ENCODE measurements around the gene C14orf132.
"Not testable (repeated sequence)": the region's sequence is repeated elsewhere in the genome, so short reads cannot be mapped to it uniquely, and the experiment has no call there.

C14orf132 gene

DNA sequence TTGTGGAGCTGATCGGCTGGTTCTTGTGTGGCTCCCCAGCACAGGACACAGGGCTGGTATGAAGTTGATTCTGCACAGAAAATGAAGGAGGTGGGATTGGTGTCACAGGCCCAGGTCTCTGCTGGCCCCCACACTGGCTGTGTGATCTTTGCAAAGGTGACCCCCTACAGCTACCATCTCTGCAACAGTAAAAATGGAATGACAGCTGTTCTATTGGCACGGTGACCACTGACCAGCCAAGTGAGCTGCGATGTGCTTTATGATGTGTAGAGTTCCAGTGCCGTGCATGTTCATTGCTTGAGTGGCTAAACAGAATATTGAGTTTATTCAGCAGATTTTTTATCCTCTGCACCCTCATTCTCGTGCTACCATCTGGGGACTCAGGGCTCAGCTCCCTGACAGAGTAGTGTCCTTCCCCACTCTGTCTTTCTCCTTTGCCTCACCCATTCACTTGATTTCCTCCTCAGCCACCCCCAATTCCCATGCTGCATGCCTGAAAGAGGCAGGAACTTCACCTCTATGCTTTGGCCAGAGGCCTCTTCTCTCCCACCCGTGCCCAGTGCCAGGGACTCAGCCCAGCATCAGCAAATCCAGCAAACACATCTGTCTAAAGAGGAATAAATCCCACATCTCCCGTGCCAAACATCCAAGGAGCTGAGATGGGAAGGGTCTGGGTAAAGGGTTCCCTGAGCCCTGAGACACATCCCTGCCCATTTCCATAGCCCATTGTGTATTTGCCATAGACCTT lies 21.2 kb downstream of the C14orf132 start:
- DNase-seq, result no peak

GRCh38 chr14:96062010-96062409 lies 22.8 kb downstream of the C14orf132 start:
- no peak for DNase-seq

- no peak for DNase-seq
Observed at GRCh38 chr14:96062506-96062905, 23.3 kb downstream of the C14orf132 start.

GRCh38 chr14:96064866-96065265 lies 25.7 kb downstream of the C14orf132 start:
- DNase-seq, result no peak

GRCh38 chr14:96065661-96066459 lies 26.7 kb downstream of the C14orf132 start:
- DNase-seq, result no peak

GRCh38 chr14:96066976-96067375 lies 27.8 kb downstream of the C14orf132 start:
- no peak for DNase-seq

- DNase-seq, result no peak
Observed at GRCh38 chr14:96067985-96068930, 29.1 kb downstream of the C14orf132 start.

GRCh38 chr14:96069421-96069820 lies 30.3 kb downstream of the C14orf132 start:
- DNase-seq, result no peak

DNA sequence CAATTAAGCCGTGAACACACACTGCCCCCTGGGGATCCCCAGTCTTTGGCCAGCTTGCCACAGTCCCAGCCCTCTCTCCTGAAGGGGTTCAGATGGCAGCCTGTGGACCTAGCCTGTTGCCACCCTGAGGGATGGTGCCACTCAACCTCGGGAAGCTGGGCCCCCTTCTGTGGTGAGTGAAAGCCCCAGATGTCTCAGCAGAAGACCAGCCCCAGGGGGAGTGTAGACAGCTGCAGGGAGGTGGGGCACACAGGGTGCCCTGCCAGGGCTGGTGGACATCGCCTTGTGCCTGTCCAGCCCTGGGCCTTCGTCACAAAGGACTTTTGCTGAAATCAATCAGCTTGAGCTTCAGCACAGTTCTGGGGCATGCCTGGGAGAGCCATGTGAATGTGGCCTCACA lies 32.4 kb downstream of the C14orf132 start:
- DNase-seq, result no peak

DNA sequence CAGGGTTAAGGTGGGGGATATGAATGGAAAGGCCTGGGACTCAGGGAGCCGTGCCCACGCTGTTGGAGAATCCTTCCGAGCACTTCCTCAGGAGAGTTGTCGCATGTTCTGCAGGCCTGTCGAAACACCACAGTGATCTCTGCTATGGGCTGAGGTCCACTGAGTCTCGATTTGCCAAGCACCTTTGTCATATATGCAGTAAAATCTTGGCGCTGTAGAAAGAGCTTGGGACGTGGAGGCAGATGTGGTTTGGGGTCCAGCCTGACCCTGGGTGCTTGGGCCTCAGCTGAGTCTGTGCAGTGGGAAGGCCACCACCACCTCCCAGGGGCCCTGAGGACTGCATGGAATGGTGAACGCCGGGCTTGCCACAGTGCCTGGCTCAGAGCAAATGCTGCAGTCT lies 32.9 kb downstream of the C14orf132 start:
- no peak for DNase-seq

- DNase-seq, result no peak
Observed at GRCh38 chr14:96072746-96073145, 33.6 kb downstream of the C14orf132 start.

DNA sequence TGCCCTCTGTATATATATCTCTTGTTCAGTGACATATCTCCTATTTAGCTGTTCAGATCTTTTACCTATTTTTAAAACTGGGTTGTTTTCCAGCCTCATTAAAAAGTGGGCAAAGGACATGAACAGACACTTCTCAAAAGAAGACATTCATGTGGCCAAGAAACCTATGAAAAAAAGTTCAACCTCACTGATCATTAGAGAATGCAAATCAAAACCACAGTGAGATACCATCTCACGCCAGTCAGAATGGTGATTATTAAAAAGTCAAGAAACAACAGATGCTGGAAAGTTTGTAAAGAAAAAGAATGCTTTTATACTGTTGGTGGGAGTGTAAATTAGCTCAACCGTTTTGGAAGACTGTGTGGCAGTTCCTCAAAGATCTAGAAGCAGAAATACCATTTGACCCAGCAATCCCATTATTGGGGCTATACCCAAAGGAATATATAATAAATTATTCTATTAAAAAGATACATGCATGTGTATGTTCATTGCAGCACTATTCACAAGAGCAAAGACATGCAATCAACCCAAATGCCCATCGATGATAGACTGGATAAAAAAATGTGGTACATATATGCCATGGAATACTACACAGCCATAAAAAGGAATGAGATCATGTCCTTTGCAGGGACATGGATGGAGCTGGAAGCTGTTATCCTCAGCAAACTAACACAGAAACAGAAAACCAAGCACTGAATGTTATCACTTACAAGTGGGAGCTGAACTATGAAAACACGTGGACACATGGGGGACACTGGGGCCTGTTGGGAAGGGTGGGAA lies 34.3 kb downstream of the C14orf132 start:
- DNase-seq, result not testable (repeated sequence)

DNA sequence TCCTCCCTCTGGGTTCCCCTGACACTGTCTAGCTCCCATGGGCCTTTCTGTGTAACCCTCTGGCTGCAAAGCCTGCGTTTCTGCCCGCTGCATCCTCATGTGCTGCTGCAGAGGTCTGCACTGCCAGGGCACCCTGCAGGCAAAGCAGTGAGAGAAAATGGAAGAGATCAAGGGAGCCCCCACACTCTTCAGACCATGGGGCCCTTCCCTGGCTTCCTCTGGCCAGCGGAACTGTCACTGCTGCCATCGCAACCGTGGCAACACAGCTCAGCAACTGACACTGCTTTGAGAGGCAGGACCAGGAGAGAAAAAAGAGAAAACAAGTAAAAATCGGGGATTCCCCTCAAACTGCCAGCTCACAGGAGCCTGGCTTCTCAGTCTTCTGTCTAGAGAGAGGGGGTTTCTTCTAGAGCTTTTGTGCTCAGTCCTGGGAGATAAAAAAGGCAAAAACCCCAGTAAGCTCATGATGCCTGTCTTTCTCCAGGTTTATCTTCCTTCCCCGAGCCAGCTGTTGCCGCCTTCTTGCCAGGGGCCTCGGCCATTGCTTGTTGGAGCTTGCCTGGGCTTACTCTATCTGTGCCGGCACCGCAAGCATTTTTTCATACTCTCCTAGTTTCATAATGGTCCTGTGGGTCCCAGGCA lies 38.9 kb downstream of the C14orf132 start:
- no peak for DNase-seq

DNA sequence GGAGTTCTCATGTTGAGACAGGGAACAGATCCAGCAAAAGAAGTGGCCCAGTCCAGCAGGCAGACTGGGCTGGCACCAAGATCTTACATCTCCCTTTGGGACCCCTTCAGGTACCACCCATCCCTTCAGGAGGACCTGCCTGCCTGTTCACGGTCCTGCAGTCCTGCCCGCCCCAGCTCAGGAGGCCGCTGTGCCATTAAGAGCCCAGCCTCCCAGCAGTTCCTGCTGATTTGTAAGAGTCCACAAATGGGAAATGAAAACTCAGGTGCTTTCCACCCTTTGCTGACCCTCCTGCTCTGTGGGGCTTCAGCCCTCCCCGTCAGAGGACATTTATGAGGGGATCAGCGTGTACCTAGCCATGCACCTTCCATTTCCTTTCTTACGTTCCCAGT lies 39.5 kb downstream of the C14orf132 start:
- no peak for DNase-seq

DNA sequence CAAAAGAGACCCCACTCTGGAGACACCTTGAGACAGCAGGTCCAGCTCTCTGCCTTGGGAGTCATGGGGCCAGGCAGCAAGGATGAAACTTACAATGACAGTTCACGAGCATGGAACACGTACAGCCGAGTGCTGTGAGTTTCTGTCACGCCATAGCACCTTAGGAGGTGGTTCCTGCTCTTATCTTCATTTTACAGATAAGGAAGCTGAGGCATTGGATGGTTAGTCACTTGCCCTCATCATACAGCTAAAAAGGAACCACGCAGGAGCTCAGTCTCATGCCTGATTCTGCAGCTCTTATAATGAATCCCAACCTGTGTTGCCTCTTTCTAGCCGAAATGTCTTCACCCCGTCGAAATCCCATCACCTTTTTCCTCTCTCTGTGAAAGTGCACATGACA lies 39.9 kb downstream of the C14orf132 start:
- no peak for DNase-seq

DNA sequence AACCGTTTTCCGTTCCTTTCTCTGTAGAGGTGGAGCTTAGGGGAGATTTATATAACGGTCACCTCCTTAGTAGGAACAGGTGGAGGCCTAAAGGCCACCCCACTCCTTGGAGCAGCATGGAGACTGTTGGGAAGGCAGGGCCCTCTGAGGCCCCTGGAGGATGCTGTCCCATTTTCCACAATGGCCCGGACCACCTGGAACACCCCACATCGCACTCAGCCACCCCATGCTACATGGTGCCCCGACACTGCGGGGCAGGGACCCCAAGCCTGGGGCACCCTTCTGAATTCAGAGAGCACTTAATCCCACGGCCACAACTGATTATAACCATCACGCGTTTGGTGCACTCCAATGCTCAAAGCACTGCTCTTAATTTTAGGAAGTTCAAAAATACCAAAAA lies 41.4 kb downstream of the C14orf132 start:
- no peak for DNase-seq

GRCh38 chr14:96081224-96081623 lies 42.1 kb downstream of the C14orf132 start:
- no peak for DNase-seq

- no peak for DNase-seq
Observed at GRCh38 chr14:96081767-96082400, 42.7 kb downstream of the C14orf132 start.

DNA sequence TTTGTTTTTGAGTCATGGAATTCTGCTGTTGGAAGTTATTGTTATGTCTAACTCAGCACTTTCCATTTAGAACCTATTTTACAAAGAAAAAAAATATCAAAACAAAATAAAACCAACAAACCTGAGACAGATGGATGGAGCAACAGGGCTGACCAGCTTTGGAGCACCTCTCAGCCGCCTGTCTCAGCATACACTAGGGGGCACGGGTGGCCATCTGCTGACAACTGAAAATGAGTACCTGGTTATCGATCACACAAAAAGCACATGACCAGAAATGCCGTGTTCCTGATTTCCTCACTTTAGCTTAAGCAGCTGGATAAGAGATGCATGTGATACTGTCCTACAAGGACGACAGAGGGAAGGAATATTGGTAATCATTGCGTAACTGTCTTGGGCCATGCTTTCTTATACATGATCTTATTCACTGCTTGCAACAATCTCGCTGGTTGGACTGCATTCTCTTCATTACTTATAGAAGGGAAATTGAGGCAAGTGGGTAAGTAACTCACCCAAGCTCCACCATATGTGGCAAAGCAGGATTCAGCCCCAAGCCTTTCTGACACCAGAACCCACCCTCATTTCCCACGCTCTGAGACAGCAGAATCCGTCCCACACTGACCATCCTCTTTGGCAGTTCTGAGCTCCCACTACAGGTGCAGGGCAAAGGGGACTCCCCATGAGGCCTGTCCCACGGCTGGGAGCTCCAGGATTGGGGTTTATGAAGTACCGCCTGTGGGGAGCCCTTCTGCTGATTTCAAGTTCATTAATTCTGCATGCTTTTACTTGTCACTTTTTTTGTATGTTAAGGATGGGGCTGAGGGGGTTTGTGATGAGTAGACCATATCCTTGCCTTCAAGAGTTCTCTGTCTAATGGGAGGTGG lies 43.5 kb downstream of the C14orf132 start:
- no peak for DNase-seq

- no peak for DNase-seq
Observed at GRCh38 chr14:96083667-96084320, 44.6 kb downstream of the C14orf132 start.
